H1 (cell line): ENCODE measurements around the gene EGFR.

Experiments
- BACH1 ChIP-seq: IDR thresholded peaks from 2 replicates; pipeline ENCODE4 v1.6.1; 2012; ENCODE audit warnings: low read length, improper control_type of control experiment
- EP300 ChIP-seq, 2 experiments: IDR thresholded peaks; 1 replicate in 1 of 2; 2 replicates in 1 of 2; pipeline ENCODE4 v1.6.1; 2011 to 2012; ENCODE audit warnings: low read depth in 2 of 2, low read length in 2 of 2, mild to moderate bottlenecking in 2 of 2, borderline replicate concordance in 1 of 2, inconsistent platforms in 1 of 2, moderate library complexity in 1 of 2
- EZH2 ChIP-seq: fragments of 200-600 bp; sonication (generic); IDR thresholded peaks from 2 replicates; pipeline ENCODE4 v1.7.1; 2012; ENCODE audit warnings: low read depth, mild to moderate bottlenecking, moderate library complexity, low read length, inconsistent platforms; ENCODE audit not compliant: severe bottlenecking
- GTF2F1 ChIP-seq: IDR thresholded peaks from 2 replicates; pipeline ENCODE4 v1.6.1; 2012; ENCODE audit warnings: low read depth, low read length, improper control_type of control experiment, borderline replicate concordance
- MAFK ChIP-seq: IDR thresholded peaks from 2 replicates; pipeline ENCODE4 v1.6.1; 2012; ENCODE audit warnings: low read depth, mild to moderate bottlenecking, improper control_type of control experiment, low read length
- MAX ChIP-seq: IDR thresholded peaks from 2 replicates; pipeline ENCODE4 v1.6.1; 2012; ENCODE audit warnings: inconsistent platforms
- POLR2A ChIP-seq, 2 experiments: IDR thresholded peaks; 1 replicate in 1 of 2; 2 replicates in 1 of 2; pipeline ENCODE4 v1.6.1; 2011; ENCODE audit warnings: low read depth in 2 of 2, low read length in 2 of 2, mild to moderate bottlenecking in 2 of 2; ENCODE audit errors: control extremely low read depth in 1 of 2
- SP2 ChIP-seq: IDR thresholded peaks from 2 replicates; pipeline ENCODE4 v1.6.1; 2012; ENCODE audit warnings: mild to moderate bottlenecking, low read length, inconsistent platforms
- TAF1 ChIP-seq: IDR thresholded peaks from 2 replicates; pipeline ENCODE4 v1.6.1; 2011; ENCODE audit warnings: mild to moderate bottlenecking, low read depth, low read length
- TF ChIP-seq, protein P1 (sequence below): IDR thresholded peaks from 2 replicates; pipeline ENCODE4 v1.6.1; 2011; ENCODE audit warnings: low read depth, mild to moderate bottlenecking, low read length; ENCODE audit not compliant: insufficient read depth
- TF ChIP-seq, protein P2 (sequence below), 3 experiments: IDR thresholded peaks; 1 replicate in 2 of 3; 2 replicates in 1 of 3; pipeline versions ENCODE4 v1.5.1 to v1.6.1; 2011; ENCODE audit warnings: low read length in 3 of 3, mild to moderate bottlenecking in 3 of 3, inconsistent platforms in 2 of 3, low read depth in 1 of 3, moderate library complexity in 1 of 3; ENCODE audit not compliant: insufficient read depth in 1 of 3; ENCODE audit errors: control extremely low read depth in 1 of 3

DNA sequence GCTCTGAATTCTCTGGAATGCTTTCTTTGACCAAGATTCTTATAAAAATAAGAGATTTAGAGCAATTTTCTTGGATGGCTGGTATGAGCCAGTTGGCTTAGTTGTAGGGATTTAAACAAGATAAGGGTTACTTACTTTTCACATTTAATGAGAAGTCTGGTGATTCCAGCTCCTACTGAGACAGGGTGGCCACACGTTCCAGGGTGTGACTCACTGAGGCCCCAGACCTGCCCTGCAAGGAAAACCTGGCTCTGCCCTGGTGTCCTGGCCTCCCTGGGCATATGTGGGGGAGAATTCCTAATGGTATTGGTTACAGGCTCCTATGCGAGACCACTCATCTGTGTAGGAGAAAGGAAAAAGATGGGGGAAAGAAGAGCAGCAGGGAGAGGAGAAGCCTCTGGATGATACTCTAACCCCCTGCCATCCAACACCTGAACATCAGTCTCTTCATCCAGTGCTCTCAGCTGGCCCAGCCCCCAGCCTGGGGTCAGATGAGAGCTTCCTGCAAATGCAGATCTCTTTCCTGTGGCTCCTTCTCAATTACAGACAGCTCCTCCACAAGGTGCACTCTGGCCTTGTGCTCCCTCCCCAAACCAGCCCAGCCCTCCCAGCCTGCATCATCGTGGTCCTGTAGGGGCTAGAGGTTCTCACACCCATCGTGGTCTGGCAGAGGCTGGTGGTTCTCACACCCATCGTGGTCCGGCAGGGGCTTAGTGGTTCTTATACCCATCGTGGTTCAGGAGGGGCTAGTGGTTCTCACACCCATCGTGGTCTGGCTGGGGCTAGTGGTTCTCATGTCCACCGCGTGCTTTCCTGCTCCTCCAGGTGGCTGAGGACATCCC, 139.9 kb downstream of the EGFR start:
- TF ChIP-seq EZH2 (no peak), GTF2F1 (no peak), BACH1 (no peak), EP300 (IDR thresholded peaks at IDR 0.05; ENCODE audit: borderline replicate concordance in 1 of 2, low read depth in 2 of 2, low read length in 2 of 2) (no peak), TAF1 (no peak), MAX (no peak), MAFK (no peak), SP2 (no peak), POLR2A (IDR thresholded peaks at IDR 0.05; ENCODE audit: control extremely low read depth in 1 of 2, low read depth in 2 of 2, low read length in 2 of 2) (no peak)
- TF ChIP-seq, protein P1, sequence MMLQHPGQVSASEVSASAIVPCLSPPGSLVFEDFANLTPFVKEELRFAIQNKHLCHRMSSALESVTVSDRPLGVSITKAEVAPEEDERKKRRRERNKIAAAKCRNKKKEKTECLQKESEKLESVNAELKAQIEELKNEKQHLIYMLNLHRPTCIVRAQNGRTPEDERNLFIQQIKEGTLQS: no peak
- TF ChIP-seq, protein P2, sequence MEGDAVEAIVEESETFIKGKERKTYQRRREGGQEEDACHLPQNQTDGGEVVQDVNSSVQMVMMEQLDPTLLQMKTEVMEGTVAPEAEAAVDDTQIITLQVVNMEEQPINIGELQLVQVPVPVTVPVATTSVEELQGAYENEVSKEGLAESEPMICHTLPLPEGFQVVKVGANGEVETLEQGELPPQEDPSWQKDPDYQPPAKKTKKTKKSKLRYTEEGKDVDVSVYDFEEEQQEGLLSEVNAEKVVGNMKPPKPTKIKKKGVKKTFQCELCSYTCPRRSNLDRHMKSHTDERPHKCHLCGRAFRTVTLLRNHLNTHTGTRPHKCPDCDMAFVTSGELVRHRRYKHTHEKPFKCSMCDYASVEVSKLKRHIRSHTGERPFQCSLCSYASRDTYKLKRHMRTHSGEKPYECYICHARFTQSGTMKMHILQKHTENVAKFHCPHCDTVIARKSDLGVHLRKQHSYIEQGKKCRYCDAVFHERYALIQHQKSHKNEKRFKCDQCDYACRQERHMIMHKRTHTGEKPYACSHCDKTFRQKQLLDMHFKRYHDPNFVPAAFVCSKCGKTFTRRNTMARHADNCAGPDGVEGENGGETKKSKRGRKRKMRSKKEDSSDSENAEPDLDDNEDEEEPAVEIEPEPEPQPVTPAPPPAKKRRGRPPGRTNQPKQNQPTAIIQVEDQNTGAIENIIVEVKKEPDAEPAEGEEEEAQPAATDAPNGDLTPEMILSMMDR (IDR thresholded peaks at IDR 0.05; ENCODE audit: control extremely low read depth in 1 of 3, insufficient read depth in 1 of 3, low read depth in 1 of 3, low read length in 3 of 3): no peak
